A549 treated with AZD2906 at 1 μM for 4 hours (cell line): ENCODE measurements around the gene MC5R. TPM values are rescaled to one million over a fixed set of nuclear protein-coding genes. Genes with fewer than 3 reads are reported as not detected.

ENCODE experiments used
- total RNA-seq: library from RNA; stranded (reverse); fragments of 200-300 nt; extraction: Qiagen RNA extraction; gene quantifications from 5 replicates; pipeline ENCODE4 v1.2.3, GENCODE V29; 2022

Gene MC5R
- 0.03 to 0.06 TPM (median 0.05 TPM) in 3 of 5 replicates, not detected in the others for total RNA-seq

DNA sequence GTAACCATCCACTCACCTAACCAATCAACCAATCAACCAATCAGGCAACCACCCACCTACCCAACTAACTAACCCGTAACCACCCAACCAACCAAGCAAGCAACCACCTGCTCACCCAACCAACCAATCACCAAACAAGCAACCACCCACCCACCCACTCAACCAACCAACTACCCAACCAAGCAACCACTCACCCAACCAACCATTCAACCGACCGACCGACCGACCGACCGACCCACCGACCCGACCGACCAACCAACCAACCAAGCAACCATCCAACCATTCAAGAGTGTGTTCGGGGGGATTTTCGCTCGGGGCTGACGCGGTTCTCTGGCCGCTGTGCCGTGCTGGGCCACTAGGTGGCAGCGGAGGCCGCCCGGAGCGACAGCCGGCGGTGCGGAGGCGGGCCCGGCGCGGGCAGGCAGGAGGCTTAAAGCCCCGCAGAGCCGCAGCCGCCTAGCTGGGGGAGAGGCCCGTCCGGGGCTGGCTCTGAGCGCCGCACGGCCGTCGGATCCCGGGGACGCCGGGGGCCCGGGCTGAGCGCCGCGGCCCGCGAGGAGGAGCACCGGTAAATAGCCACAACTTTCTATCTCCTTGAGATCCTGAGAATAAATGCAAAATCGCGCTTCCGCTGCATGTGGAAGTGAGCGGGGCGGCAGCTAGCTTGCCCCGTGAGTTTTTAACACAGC, at the start of gene MC5R:
TSS of gene MC5R (plus strand) at position 443 of the 689 bp plus-strand sequence. CDS start 1,617 bp downstream, outside the sequence.

Other genes with a start within 250 kb of the MC5R start
- 22.4 to 24.1 TPM (median 22.8 TPM) in 5 replicates for gene FAM210A, start 97.6 kb upstream of the MC5R start, total RNA-seq
- 17.0 to 18.6 TPM (median 17.2 TPM) in 5 replicates for gene RNMT, start 97.5 kb upstream of the MC5R start, total RNA-seq
- not detected in 5 replicates for gene MC2R, start 91.4 kb downstream of the MC5R start, total RNA-seq